ENCODE results near the gene SHLD3.
"Not testable (repeated sequence)": the region's sequence is repeated elsewhere in the genome, so short reads cannot be mapped to it uniquely, and the experiment has no call there.

SHLD3 gene

DNA sequence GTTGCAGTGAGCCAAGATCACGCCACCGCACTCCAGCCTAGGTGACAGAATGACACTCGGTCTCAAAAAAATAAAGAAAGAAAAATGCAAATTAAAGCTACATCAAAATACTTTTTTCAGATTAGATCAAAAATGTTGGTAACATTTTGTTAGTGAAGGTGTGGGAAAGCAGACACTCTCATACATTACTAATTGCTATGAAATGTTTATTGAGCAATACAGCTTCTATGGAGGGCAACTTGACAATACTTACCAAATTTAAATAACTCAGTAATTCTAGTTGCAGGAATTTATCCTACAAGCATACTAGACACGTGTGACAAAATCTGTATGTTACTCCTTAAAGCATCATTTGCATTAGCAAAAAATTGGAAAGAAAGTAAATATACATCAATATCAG lies 4.8 kb upstream of the SHLD3 start:
- no peak for DNase-seq
- Histone ChIP-seq H3K27me3 (ENCODE audit: insufficient read depth, low read depth, severe bottlenecking) (no peaks in the 10 kb centered on the region), H3K4me3 (ENCODE audit: low read depth, low read length) (no peak overlapping the region), H3K9me3 (ENCODE audit: severe bottlenecking) (no peaks in the 10 kb centered on the region), H3K36me3 (peaks cover 10% of the 10 kb centered on the region), H3K27ac (no peak overlapping the region)
- TF ChIP-seq CTCF (IDR thresholded peaks at IDR 0.05; ENCODE audit: low read depth, low read length), result no peak

GRCh38 chr5:65621961-65622360 lies 2.9 kb upstream of the SHLD3 start:
- not testable (repeated sequence) for H3K9me3 ChIP-seq (ENCODE audit: severe bottlenecking)

DNA sequence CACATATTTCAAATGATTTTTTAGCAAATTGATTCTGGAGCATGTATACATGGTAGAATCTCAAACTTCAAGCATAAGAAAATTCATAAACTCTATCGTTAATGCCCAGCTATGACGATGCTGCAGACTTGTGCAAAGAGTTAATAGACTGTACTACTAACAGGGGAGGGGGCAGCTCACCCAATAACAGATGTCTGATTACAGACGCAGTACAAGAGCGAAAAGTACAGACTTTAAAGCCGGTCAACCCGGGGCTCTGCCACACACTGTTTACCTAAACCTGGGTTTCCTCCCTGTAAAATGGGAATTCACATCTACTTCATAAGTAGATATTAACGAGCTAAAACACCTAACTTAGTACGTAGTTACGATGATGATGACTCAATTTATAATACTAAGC lies 1.3 kb upstream of the SHLD3 start:
- no peak for DNase-seq
- H3K27me3 ChIP-seq (ENCODE audit: insufficient read depth, low read depth, severe bottlenecking), result no peaks in the 10 kb centered on the region
- peak overlapping the region; percentile 78 for H3K4me3 ChIP-seq (ENCODE audit: low read depth, low read length)
- TF ChIP-seq CTCF (IDR thresholded peaks at IDR 0.05; ENCODE audit: low read depth, low read length), result no peak
- H3K9me3 ChIP-seq (ENCODE audit: severe bottlenecking), result no peaks in the 10 kb centered on the region
- peak overlapping the region; percentile 94; the same call in 1 of the 2 replicates for H3K27ac ChIP-seq
- H3K36me3 ChIP-seq, result no peaks in the 10 kb centered on the region; the same call in 1 of the 2 replicates

More at GRCh38 chr5:65621961-65622360, 2.9 kb upstream of the SHLD3 start:
- H3K4me3 ChIP-seq (ENCODE audit: low read depth, low read length); H3K27me3 ChIP-seq (ENCODE audit: insufficient read depth, low read depth, severe bottlenecking); H3K27ac ChIP-seq; DNase-seq; H3K36me3 ChIP-seq: not testable (repeated sequence)

GRCh38 chr5:65624025-65624570 lies 729 bp upstream of the SHLD3 start, which contains the start of gene TRIM23:
TSS of gene TRIM23 (minus strand) at chr5:65624333. CDS start at chr5:65624274, 59 bp downstream.
- H3K27me3 ChIP-seq (ENCODE audit: insufficient read depth, low read depth, severe bottlenecking), result no peaks in the 10 kb centered on the region
- H3K27ac ChIP-seq, result peak within 1 kb of the TSS; percentile 94
- peak within 1 kb of the TSS; percentile 78 for H3K4me3 ChIP-seq (ENCODE audit: low read depth, low read length)
- peak; percentile 92 for DNase-seq
- 0 out of 2 replicates have a peak, but pooled peaks have one; percentile 14 for TF ChIP-seq CTCF (IDR thresholded peaks at IDR 0.05; ENCODE audit: low read depth, low read length)
- no peaks in the 10 kb centered on the region for H3K9me3 ChIP-seq (ENCODE audit: severe bottlenecking)
- H3K36me3 ChIP-seq, result peaks cover 1% of the 10 kb centered on the region

- no peak for TF ChIP-seq CTCF (IDR thresholded peaks at IDR 0.05; ENCODE audit: low read depth, low read length)
- no peak for DNase-seq
- peak overlapping the region; percentile 94; the same call in 1 of the 2 replicates for H3K27ac ChIP-seq
- no peaks in the 10 kb centered on the region for H3K27me3 ChIP-seq (ENCODE audit: insufficient read depth, low read depth, severe bottlenecking)
- peak overlapping the region; percentile 78 for H3K4me3 ChIP-seq (ENCODE audit: low read depth, low read length)
- no peaks in the 10 kb centered on the region for H3K9me3 ChIP-seq (ENCODE audit: severe bottlenecking)
- H3K36me3 ChIP-seq, result peaks cover 11% of the 10 kb centered on the region
Observed at GRCh38 chr5:65625743-65626142, 916 bp downstream of the SHLD3 start.

DNA sequence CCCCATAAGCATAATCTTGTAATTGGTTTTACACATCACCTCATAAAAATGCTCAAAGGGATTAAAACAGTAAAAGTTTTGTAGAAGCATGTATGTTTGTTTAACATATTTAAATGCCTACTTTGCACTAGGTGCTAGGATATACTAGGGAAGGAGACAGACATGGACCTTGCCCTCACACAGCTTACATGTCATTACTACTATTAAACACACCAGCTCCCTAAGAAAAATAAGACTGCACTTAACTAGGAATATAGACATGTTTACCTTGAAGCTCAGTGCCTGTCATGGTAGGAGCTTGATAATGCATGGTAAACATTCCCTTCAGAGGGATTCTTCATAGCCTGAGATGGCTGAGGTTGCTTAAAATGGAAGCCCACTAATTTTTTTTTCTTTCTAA lies 6.2 kb downstream of the SHLD3 start:
- no peak for DNase-seq
- no peak for TF ChIP-seq CTCF (IDR thresholded peaks at IDR 0.05; ENCODE audit: low read depth, low read length)

More for the DNA sequence above, 6.2 kb downstream of the SHLD3 start:
- no peak overlapping the region for H3K4me3 ChIP-seq (ENCODE audit: low read depth, low read length)
- H3K27me3 ChIP-seq (ENCODE audit: insufficient read depth, low read depth, severe bottlenecking), result no peaks in the 10 kb centered on the region
- H3K27ac ChIP-seq, result no peak overlapping the region
- peaks cover 11% of the 10 kb centered on the region for H3K36me3 ChIP-seq
- no peaks in the 10 kb centered on the region for H3K9me3 ChIP-seq (ENCODE audit: severe bottlenecking)
